Activated naive CD8-positive, alpha-beta T cell treated with anti-CD3 and anti-CD28 coated beads, Interleukin-2, amount 50 U/mL, for 16 hours (primary cell): Measurements from ENCODE around the gene CEP152.

Experiments
- DNase-seq: peaks from one replicate; pipeline ENCODE4 v3.0.0-alpha.2; 2020; ENCODE audit warnings: low read depth, low spot score

The CEP152 gene

GRCh38 chr15:48777645-48778330, 33.1 kb downstream of the CEP152 start:
- no peak for DNase-seq

GRCh38 chr15:48775546-48775945, 35.3 kb downstream of the CEP152 start:
- no peak for DNase-seq

GRCh38 chr15:48774484-48774883, 36.4 kb downstream of the CEP152 start:
- no peak for DNase-seq

- no peak for DNase-seq
These were observed 44.7 kb downstream of the CEP152 start for GRCh38 chr15:48766196-48766595.

GRCh38 chr15:48765022-48765421, 45.8 kb downstream of the CEP152 start:
- no peak for DNase-seq

- DNase-seq = no peak
These were observed 49.3 kb downstream of the CEP152 start for GRCh38 chr15:48761393-48762158.

- no peak for DNase-seq
These were observed 50.9 kb downstream of the CEP152 start for GRCh38 chr15:48759921-48760320.

- no peak for DNase-seq
These were observed 53.2 kb downstream of the CEP152 start for GRCh38 chr15:48757661-48758060.

GRCh38 chr15:48754011-48754410, 56.9 kb downstream of the CEP152 start:
- DNase-seq = no peak

GRCh38 chr15:48751595-48751994, 59.3 kb downstream of the CEP152 start:
- no peak for DNase-seq

GRCh38 chr15:48748535-48748934, 62.3 kb downstream of the CEP152 start:
- no peak for DNase-seq

GRCh38 chr15:48733615-48734014, 77.3 kb downstream of the CEP152 start:
- DNase-seq = no peak

GRCh38 chr15:48730506-48730905, 80.4 kb downstream of the CEP152 start:
- no peak for DNase-seq

- no peak for DNase-seq
These were observed 86.9 kb downstream of the CEP152 start for GRCh38 chr15:48723969-48724368.

- no peak for DNase-seq
These were observed 87.9 kb downstream of the CEP152 start for GRCh38 chr15:48722764-48723661.

GRCh38 chr15:48721061-48721810, 89.6 kb downstream of the CEP152 start:
- DNase-seq = no peak

GRCh38 chr15:48720646-48721045, 90.2 kb downstream of the CEP152 start:
- no peak for DNase-seq

GRCh38 chr15:48719668-48720067, 91.2 kb downstream of the CEP152 start:
- no peak for DNase-seq

GRCh38 chr15:48718646-48719045, 92.2 kb downstream of the CEP152 start:
- DNase-seq = no peak

GRCh38 chr15:48717458-48717857, 93.4 kb downstream of the CEP152 start:
- DNase-seq = no peak

- DNase-seq = no peak
These were observed 98.3 kb downstream of the CEP152 start for GRCh38 chr15:48712546-48712945.
